ENCODE measurements around the gene P2RX4.
A peak's percentile ranks its signal among the peaks of the same experiment; 100 is the strongest.
"Not testable (repeated sequence)": the region's sequence is repeated elsewhere in the genome, so short reads cannot be mapped to it uniquely, and the experiment has no call there.

The P2RX4 gene

GRCh38 chr12:121209624-121210572 is at the start of gene P2RX4:
TSS of gene P2RX4 (plus strand) at chr12:121210129. CDS start at chr12:121210165, 36 bp downstream.
- peak; percentile 72 for DNase-seq

- no peak for DNase-seq
These were observed 47.5 kb upstream of the P2RX4 start for GRCh38 chr12:121162384-121162783.

- DNase-seq = no peak
These were observed 46.9 kb upstream of the P2RX4 start for GRCh38 chr12:121162985-121163384.

- DNase-seq = not testable (repeated sequence)
These were observed 45.1 kb upstream of the P2RX4 start for GRCh38 chr12:121164839-121165238.

- DNase-seq = no peak
These were observed 44.6 kb upstream of the P2RX4 start for GRCh38 chr12:121165316-121165715.

GRCh38 chr12:121166356-121166755 is 43.6 kb upstream of the P2RX4 start:
- DNase-seq = no peak

GRCh38 chr12:121167232-121167820 is 42.6 kb upstream of the P2RX4 start:
- peak; percentile 66 for DNase-seq

- no peak for DNase-seq
These were observed 42.0 kb upstream of the P2RX4 start for GRCh38 chr12:121167951-121168350.

GRCh38 chr12:121170151-121170550 is 39.8 kb upstream of the P2RX4 start:
- no peak for DNase-seq

- no peak for DNase-seq
These were observed 39.2 kb upstream of the P2RX4 start for GRCh38 chr12:121170611-121171260.

- no peak for DNase-seq
These were observed 37.8 kb upstream of the P2RX4 start for GRCh38 chr12:121172145-121172544.

GRCh38 chr12:121175383-121176119 is 34.4 kb upstream of the P2RX4 start:
- peak; percentile 88 for DNase-seq

- DNase-seq = peak; percentile 14
These were observed 33.0 kb upstream of the P2RX4 start for GRCh38 chr12:121176826-121177529.

GRCh38 chr12:121181181-121181580 is 28.7 kb upstream of the P2RX4 start:
- no peak for DNase-seq

GRCh38 chr12:121182222-121182893 is 27.6 kb upstream of the P2RX4 start:
- DNase-seq = no peak

- DNase-seq = no peak
These were observed 25.5 kb upstream of the P2RX4 start for GRCh38 chr12:121184425-121184824.

GRCh38 chr12:121184984-121185889 is 24.7 kb upstream of the P2RX4 start:
- peak; percentile 79 for DNase-seq

- DNase-seq = no peak
These were observed 23.1 kb upstream of the P2RX4 start for GRCh38 chr12:121186826-121187225.

GRCh38 chr12:121187501-121187900 is 22.4 kb upstream of the P2RX4 start:
- no peak for DNase-seq

- DNase-seq = no peak
These were observed 21.7 kb upstream of the P2RX4 start for GRCh38 chr12:121188227-121188626.

- no peak for DNase-seq
These were observed 20.8 kb upstream of the P2RX4 start for GRCh38 chr12:121189131-121189530.
